NCI-H2081 (cell line): ENCODE data around the gene XYLT2.

Experiments
- DNase-seq, 2 experiments: peaks; one replicate each; lab custom pipeline; 2025; lab: John Stamatoyannopoulos, UW

XYLT2 gene

GRCh38 chr17:50363217-50364060 lies 17.5 kb downstream of the XYLT2 start:
- peak; percentile 43 to 61 for DNase-seq

DNA sequence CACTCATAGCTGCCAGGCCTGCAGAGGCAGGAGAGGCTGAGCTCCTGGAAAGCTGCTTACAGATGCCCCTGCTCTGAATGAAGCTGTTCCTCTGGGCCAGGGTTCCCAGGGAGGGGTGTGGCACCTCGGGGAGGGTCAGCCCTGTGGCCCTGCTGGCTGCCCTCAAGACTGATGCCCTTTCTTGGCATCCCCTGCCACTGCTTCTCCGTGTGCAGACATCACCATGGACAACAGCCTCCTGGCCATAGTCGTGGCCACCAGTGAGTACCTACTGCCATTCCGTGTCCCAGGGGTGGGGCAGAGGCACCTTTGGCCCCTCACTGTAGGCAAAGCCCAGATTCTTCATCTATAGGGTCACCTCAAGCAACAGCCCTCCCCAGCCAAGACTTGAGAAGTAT lies 18.1 kb downstream of the XYLT2 start:
- no peak for DNase-seq

GRCh38 chr17:50364715-50365114 lies 18.8 kb downstream of the XYLT2 start:
- no peak for DNase-seq

- DNase-seq = no peak
Measured at GRCh38 chr17:50365165-50365564, 19.2 kb downstream of the XYLT2 start.

DNA sequence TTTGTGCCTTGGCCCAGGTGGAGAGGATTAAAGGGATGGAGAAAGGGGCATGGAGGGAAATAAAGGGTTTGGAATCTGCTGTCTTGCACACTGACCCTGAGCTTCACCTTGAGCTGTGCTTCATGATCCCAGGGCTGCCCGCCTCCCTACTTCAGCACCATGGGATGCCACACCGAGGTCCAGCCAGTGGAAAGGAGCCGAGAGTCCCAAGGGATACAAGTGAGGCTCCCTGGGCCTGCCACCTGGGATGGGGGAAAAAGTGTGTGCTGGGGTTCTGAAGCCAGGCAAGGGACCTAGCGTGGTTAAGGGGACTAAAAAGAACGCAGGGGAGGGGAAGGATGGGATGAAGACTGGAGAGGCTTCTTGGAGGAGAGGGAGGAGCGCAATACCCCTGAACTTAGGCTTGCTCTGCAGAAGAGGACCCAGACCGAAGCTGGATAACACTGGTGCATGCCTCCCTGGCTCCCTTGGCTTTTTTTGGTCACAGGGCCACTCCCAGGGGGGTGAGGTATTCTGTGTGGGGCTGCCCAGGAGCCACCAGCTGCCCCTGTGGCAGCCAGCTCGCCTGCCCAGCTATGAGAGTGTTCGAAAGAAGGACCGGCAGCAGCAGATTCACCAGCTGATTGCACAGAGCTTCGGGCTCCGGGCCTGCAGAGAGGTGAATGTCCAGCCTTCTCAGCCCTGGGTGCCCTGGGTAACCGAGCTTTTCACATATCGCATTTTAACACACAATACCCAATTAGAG lies 19.9 kb downstream of the XYLT2 start:
- no peak for DNase-seq

- DNase-seq = no peak
Measured at GRCh38 chr17:50367401-50367800, 21.5 kb downstream of the XYLT2 start.

- DNase-seq = no peak
Measured at GRCh38 chr17:50370052-50370451, 24.1 kb downstream of the XYLT2 start.

DNA sequence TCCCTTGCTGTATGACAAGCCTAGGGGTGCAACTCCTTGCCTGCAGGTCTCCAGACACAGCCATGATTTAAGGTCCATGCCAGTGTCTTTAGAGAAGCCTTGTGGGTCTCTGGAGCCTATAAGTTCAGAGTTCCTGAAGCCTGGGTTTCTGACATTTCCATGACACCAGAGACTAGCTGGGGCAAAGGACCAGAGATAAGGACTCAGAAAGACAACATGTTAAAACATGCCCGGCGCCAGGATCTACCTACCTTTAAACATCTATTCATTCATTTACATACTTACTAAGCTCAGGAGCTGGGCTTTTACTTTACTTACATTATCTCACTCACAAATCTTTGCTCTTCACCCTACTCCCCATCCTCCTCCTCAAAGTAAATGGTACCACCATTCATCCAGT lies 25.6 kb downstream of the XYLT2 start:
- no peak for DNase-seq

DNA sequence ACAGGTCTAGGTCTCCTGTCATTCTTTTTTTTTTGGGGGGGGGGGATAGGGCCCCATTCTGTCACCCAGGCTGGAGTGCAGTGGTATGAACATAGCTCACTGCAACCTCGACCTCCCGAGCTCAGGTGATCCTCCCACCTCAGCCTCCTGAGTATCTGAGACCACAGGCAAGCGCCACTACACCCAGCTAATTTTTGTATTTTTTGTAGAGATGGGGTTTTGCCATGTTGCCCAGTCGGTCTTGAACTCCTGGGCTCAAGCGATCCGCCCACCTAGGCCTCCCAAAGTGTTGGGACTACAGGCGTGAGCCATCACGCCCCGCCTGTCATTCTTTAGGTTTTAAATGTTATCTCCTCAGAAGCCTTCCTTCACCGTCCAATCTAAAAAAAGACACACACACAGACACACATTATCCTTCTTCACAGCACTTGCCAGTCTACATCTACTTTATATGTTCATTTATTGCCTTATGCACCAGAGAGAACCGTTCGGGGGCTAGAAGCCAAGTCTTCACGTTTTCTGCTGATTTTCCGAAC lies 26.4 kb downstream of the XYLT2 start:
- DNase-seq = no peak

DNA sequence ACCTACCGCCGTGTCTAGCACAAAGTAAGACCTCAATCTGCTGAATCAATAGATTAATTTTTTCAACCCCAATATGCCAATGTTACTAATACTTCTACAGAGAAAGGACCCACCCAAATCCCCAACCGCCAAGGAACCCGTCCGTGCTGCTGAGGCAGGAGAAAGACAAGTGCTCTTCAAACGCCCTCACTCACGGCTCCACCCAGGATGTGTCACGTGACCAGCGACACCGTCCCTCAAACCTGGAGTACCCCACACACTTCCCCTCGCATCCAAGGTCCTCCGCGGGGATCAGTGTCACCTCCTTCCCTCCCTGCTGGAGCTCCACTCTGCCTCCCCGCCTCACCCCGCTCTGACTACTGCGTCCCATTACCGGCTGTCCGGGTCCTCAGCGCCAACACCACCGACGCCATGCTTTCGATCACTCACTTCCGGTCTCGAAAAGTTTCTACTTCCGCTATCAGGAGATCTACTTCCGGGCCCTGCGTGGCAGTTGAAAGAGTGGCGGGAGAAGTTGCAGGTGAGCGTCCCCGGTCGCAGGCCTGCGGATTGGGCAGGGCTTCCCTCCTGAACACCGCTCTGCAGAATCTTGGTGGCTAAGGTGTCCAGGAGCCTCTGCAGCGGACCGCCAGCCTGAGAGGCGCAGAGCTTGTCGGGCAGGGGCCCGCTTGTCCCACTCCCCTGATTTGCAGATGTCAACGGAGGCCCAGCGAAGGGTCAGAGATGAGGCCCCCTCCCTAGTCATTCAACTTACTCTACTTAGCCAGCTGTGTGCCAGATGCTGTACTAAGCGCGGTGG lies 27.0 kb downstream of the XYLT2 start, which contains the start of the genes EME1 and MRPL27:
EME1 (plus strand) TSS at position 472 of the 799 bp plus-strand sequence. CDS start 1,980 bp downstream, outside the sequence.
MRPL27 (minus strand) TSS at position 427 of the 799 bp plus-strand sequence; CDS start at position 413, 14 bp downstream.
- DNase-seq = peak; percentile 82 to 95

- DNase-seq = no peak
Measured at GRCh38 chr17:50373705-50374104, 27.8 kb downstream of the XYLT2 start.

- DNase-seq = peak; percentile 79 to 90
Measured at GRCh38 chr17:50375858-50376538, 30.1 kb downstream of the XYLT2 start.

GRCh38 chr17:50379351-50380132 lies 33.6 kb downstream of the XYLT2 start:
- DNase-seq = no peak

DNA sequence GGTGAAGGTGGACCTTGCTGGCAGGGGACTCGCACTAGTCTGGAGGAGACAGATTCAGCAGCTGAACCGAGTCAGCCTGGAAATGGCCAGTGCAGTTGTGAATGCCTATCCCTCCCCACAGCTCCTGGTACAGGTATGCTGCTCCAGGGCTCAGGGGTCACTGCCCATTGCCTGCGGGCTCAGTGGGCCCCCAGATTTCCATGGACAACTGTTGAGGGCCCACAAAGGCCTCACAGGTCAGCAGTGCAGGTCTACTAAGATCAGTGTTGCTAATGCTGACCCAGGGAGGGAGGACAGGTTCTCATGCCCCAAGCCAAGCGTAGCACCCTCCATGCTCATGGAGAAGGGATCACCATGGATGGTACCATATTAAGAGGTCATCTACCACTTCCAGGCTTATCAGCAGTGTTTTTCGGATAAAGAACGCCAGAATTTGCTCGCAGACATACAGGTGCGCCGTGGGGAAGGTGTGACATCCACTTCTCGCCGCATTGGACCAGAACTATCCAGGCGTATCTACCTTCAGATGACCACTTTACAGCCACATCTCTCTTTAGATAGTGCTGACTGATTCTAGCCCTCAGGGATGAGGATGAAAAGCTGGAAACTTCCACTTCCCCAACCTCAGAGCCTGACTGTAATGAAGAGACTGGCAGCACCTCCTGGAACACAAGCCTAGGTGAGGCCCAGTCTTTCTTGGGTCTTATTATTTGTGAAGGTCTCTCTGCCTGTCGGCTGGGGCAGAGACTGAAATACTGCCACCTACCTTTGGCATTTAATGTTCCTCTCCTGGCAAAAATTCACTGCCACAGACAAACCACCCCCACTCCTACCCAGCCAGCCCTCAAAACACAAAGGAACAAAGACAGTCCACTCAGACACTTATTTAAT lies 34.7 kb downstream of the XYLT2 start:
- no peak for DNase-seq

GRCh38 chr17:50381260-50381815 lies 35.4 kb downstream of the XYLT2 start:
- no peak for DNase-seq

- no peak for DNase-seq
Measured at GRCh38 chr17:50381920-50382319, 36.0 kb downstream of the XYLT2 start.

DNA sequence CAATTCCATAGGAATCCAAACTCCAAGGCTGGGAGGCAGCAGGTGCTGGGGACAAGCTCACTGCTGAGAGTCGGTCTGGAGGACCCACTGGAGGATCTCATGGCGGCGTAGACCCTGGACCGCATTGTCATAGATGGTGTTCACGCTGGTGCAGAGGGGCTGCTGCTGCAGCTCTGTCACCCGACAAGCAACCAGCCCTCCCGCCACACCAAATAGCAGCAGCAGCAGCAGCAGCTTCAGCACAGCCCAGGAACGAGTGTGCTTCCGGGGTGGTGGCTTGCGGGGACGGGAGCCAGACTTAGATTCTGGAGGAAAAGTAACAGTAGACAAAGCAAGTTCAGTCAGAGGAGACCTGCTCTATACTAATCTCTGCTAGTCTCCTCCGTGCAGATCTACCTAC lies 37.0 kb downstream of the XYLT2 start:
- DNase-seq = no peak

DNA sequence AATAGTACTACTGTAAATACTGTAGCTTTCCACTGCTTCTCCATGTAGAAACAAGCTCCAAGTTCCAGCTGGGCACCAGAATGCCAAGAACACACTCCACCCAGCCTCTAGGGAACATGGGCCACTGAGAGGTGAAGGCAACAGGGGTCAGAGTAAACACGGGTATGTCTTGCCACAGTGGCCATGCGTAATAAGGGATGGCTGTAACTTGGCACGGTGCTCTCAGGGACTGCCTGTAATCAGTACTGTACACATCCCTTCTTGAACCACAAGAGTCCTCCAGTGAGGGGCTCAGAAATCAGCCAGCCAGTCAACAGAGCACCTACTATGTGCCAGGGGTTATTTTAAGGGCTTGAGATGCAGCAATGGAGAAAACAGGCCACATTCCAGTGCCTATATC lies 40.6 kb downstream of the XYLT2 start:
- no peak for DNase-seq

DNA sequence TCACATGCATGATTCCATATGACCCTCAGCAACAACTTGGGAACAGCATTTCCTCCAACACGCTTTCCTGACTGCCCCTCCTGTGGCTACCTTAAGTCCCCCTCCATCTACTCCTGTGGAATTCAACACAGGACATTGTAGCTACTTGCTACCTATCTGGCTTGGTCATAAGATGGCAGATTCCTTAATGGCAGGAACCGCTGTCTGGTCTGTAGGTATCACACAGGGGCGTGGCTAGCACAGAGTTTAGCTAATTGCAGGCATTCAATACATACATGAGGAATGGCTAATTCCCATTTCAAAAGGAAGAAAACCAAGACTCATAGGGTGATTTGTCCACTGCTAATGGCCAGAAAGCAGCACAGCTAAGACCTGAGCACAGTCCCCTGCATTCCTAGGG lies 42.8 kb downstream of the XYLT2 start:
- DNase-seq = no peak
